HepG2 (cell line): Measurements from ENCODE around the gene B3GNT8. TPM values are rescaled to one million over a fixed set of nuclear protein-coding genes. Genes with fewer than 3 reads are reported as not detected.
A peak's percentile ranks its signal among the peaks of the same experiment; 100 is the strongest.

Experiments used
- AGO1 ChIP-seq: fragments of 200-400 bp; formaldehyde crosslinking; IDR thresholded peaks from 2 replicates; pipeline ENCODE4 v1.6.1; 2017; ENCODE audit warnings: mild to moderate bottlenecking, low read depth, low read length, moderate library complexity; ENCODE audit not compliant: poor library complexity, severe bottlenecking
- ELF1 ChIP-seq: sonication (generic); formaldehyde crosslinking; IDR thresholded peaks from 2 replicates; pipeline ENCODE4 v1.4.0; 2020; ENCODE audit warnings: missing genetic modification reagents
- ETV5 ChIP-seq: IDR thresholded peaks from 2 replicates; pipeline ENCODE4 v1.6.1; 2018; ENCODE audit warnings: missing biosample characterization, missing genetic modification reagents, inconsistent platforms, borderline replicate concordance
- HES4 ChIP-seq: sonication (generic); formaldehyde crosslinking; IDR thresholded peaks from 2 replicates; pipeline ENCODE4 v1.9.0; 2021; ENCODE audit warnings: mild to moderate bottlenecking, missing genetic modification reagents, borderline replicate concordance
- HNF1B ChIP-seq: sonication (generic); formaldehyde crosslinking; IDR thresholded peaks from 2 replicates; pipeline ENCODE4 v1.5.1; 2020; ENCODE audit warnings: mild to moderate bottlenecking, moderate library complexity, missing genetic modification reagents
- NFE2L2 ChIP-seq: fragments of 150-350 bp; IDR thresholded peaks from 2 replicates; pipeline ENCODE4 v1.6.1; 2014; ENCODE audit warnings: low read length
- NPAS2 ChIP-seq: sonication (generic); formaldehyde crosslinking; IDR thresholded peaks from 2 replicates; pipeline ENCODE4 v1.8.0; 2022; ENCODE audit warnings: mild to moderate bottlenecking, missing genetic modification reagents, borderline replicate concordance
- SALL2 ChIP-seq: sonication (generic); formaldehyde crosslinking; IDR thresholded peaks from 2 replicates; pipeline ENCODE4 v1.8.1; 2023; ENCODE audit warnings: mild to moderate bottlenecking, missing genetic modification reagents, inconsistent platforms
- SKIL ChIP-seq: sonication (generic); formaldehyde crosslinking; IDR thresholded peaks from 2 replicates; pipeline ENCODE4 v1.8.0; 2022; ENCODE audit warnings: missing genetic modification reagents, mild to moderate bottlenecking, moderate library complexity, borderline replicate concordance
- ZBTB40 ChIP-seq, 2 experiments: fragments of 450-650 bp in 1 of 2; sonication (generic) in 1 of 2; formaldehyde crosslinking in 1 of 2; IDR thresholded peaks; 2 replicates each; pipeline versions ENCODE4 v1.6.1 to v1.8.0; 2016 to 2022; ENCODE audit warnings: antibody characterized with exemption in 1 of 2, mild to moderate bottlenecking in 1 of 2, missing genetic modification reagents in 1 of 2
- ZNF510 ChIP-seq: sonication (generic); formaldehyde crosslinking; IDR thresholded peaks from 2 replicates; pipeline ENCODE4 v1.4.0; 2020; ENCODE audit warnings: low read depth, mild to moderate bottlenecking, missing genetic modification reagents
- ZNF709 ChIP-seq: sonication (generic); formaldehyde crosslinking; IDR thresholded peaks from 2 replicates; pipeline ENCODE4 v1.5.0; 2020; ENCODE audit warnings: mild to moderate bottlenecking, missing genetic modification reagents
- ZNF749 ChIP-seq: sonication (generic); formaldehyde crosslinking; IDR thresholded peaks from 2 replicates; pipeline ENCODE4 v1.8.0; 2022; ENCODE audit warnings: mild to moderate bottlenecking, missing genetic modification reagents, moderate library complexity, borderline replicate concordance
- ZSCAN25 ChIP-seq: sonication (generic); formaldehyde crosslinking; IDR thresholded peaks from 2 replicates; pipeline ENCODE4 v1.8.0; 2022; ENCODE audit warnings: mild to moderate bottlenecking, missing genetic modification reagents
- polyA plus RNA-seq, 8 experiments: library from polyadenylated mRNA; depleted of rRNA in 3 of 8; stranded (reverse) in 7 of 8; unstranded in 1 of 8; fragments of >200 nt; fragmentation: Illumina TruSeq in 4 of 8; extraction: Trizol in 4 of 8; gene quantifications; 2 replicates each; pipeline versions ENCODE4 v1.2.1 to v1.2.3, GENCODE V29; 2011 to 2016; ENCODE audit warnings: low read depth in 4 of 8, missing spikeins in 1 of 8, mixed read lengths in 1 of 8; ENCODE audit not compliant: insufficient read depth in 1 of 8
- total RNA-seq, 5 experiments: library from RNA; depleted of rRNA; stranded (reverse); fragments of >200 nt; fragmentation: Illumina TruSeq; extraction: Trizol; gene quantifications; 2 replicates each; pipeline ENCODE4 v1.2.3, GENCODE V29; 2016; ENCODE audit warnings: low read depth in 1 of 5

B3GNT8 gene
- total and polyA plus RNA-seq, 2 of the 13 experiments (the other 11 are each of a cell fraction or from before 2014, with no cell fraction given) = 0.26 to 1.9 TPM

GRCh38 chr19:41439441-41440222, 12.5 kb upstream of the B3GNT8 start, which contains the start of gene DMAC2 (continued):
- TF ChIP-seq ZBTB40 (IDR thresholded peaks at IDR 0.05) (no peak), ZBTB40 (CRISPR knock-in tag; IDR thresholded peaks at IDR 0.05) (peak; percentile 55; the same call in 1 of the 2 replicates), HNF1B (CRISPR knock-in tag) (peak; percentile 74), NFE2L2 (no peak), AGO1 (no peak), ZNF749 (CRISPR knock-in tag) (peak; percentile 65; the same call in 1 of the 2 replicates), ELF1 (CRISPR knock-in tag) (peak; percentile 79), SKIL (CRISPR knock-in tag) (no peak), HES4 (CRISPR knock-in tag) (no peak), ZNF510 (CRISPR knock-in tag) (0 out of 2 replicates have a peak, but pooled peaks have one; percentile 46), NPAS2 (no peak), ETV5 (CRISPR knock-in tag) (no peak; the same call in 1 of the 2 replicates), SALL2 (CRISPR knock-in tag) (peak; percentile 61; the same call in 1 of the 2 replicates), ZSCAN25 (peak; percentile 39; the same call in 1 of the 2 replicates), ZNF709 (CRISPR knock-in tag) (no peak)
